Measurements from ENCODE around the gene DLG2.

The DLG2 gene

GRCh38 chr11:84236436-84236835, 1390.7 kb downstream of the DLG2 start:
- H3K4me3 ChIP-seq (ENCODE audit: low read depth, low read length): no peak overlapping the region
- TF ChIP-seq CTCF (conservative IDR thresholded peaks at IDR 0.05; ENCODE audit: low read depth, low read length): no peak

GRCh38 chr11:84234462-84235202, 1392.5 kb downstream of the DLG2 start:
- no peak for TF ChIP-seq CTCF (conservative IDR thresholded peaks at IDR 0.05; ENCODE audit: low read depth, low read length)
- no peak overlapping the region for H3K4me3 ChIP-seq (ENCODE audit: low read depth, low read length)
- DNase-seq (ENCODE audit: low read depth): no peak

More at GRCh38 chr11:84236436-84236835, 1390.7 kb downstream of the DLG2 start:
- no peak for DNase-seq (ENCODE audit: low read depth)

- TF ChIP-seq CTCF (conservative IDR thresholded peaks at IDR 0.05; ENCODE audit: low read depth, low read length): no peak
- H3K4me3 ChIP-seq (ENCODE audit: low read depth, low read length): no peak overlapping the region
- no peak for DNase-seq (ENCODE audit: low read depth)
Measured at GRCh38 chr11:84234011-84234410, 1393.1 kb downstream of the DLG2 start.

GRCh38 chr11:84232511-84232910, 1394.6 kb downstream of the DLG2 start:
- no peak for DNase-seq (ENCODE audit: low read depth)
- H3K4me3 ChIP-seq (ENCODE audit: low read depth, low read length): no peak overlapping the region
- TF ChIP-seq CTCF (conservative IDR thresholded peaks at IDR 0.05; ENCODE audit: low read depth, low read length): no peak

- TF ChIP-seq CTCF (conservative IDR thresholded peaks at IDR 0.05; ENCODE audit: low read depth, low read length): no peak
- no peak for DNase-seq (ENCODE audit: low read depth)
- H3K4me3 ChIP-seq (ENCODE audit: low read depth, low read length): no peak overlapping the region
Measured at GRCh38 chr11:84230402-84230801, 1396.7 kb downstream of the DLG2 start.

GRCh38 chr11:84227970-84228665, 1399.0 kb downstream of the DLG2 start:
- H3K4me3 ChIP-seq (ENCODE audit: low read depth, low read length): no peak overlapping the region
- no peak for TF ChIP-seq CTCF (conservative IDR thresholded peaks at IDR 0.05; ENCODE audit: low read depth, low read length)
- DNase-seq (ENCODE audit: low read depth): no peak

Data from choroid plexus epithelial cell (primary cell).